ENCODE data around the gene DPF1.

Gene DPF1

DNA sequence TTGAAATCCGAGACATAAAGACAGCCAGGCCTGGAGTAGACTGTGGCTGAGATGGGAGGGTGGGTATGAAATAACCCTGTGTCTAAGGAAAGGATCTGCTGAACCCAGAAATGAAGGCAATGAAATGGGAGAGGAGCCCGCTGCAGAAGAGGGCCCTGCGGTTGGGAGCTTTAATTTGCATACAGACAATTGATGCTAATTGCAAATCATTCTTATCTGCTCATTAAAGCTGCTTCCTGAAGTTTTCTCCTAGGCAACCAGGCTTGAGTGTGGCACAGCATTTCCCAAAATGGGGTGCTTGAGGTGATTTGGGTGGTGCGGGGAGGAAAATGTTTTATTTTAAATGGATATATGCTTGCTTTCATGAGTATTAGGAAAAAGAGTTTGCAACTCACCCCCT is 55.4 kb downstream of the DPF1 start:
- no peak overlapping the region for H3K4me3 ChIP-seq (ENCODE audit: low read depth, low read length)
- DNase-seq (ENCODE audit: low read depth), result no peak
- TF ChIP-seq, protein P1, sequence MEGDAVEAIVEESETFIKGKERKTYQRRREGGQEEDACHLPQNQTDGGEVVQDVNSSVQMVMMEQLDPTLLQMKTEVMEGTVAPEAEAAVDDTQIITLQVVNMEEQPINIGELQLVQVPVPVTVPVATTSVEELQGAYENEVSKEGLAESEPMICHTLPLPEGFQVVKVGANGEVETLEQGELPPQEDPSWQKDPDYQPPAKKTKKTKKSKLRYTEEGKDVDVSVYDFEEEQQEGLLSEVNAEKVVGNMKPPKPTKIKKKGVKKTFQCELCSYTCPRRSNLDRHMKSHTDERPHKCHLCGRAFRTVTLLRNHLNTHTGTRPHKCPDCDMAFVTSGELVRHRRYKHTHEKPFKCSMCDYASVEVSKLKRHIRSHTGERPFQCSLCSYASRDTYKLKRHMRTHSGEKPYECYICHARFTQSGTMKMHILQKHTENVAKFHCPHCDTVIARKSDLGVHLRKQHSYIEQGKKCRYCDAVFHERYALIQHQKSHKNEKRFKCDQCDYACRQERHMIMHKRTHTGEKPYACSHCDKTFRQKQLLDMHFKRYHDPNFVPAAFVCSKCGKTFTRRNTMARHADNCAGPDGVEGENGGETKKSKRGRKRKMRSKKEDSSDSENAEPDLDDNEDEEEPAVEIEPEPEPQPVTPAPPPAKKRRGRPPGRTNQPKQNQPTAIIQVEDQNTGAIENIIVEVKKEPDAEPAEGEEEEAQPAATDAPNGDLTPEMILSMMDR (IDR thresholded peaks at IDR 0.05; ENCODE audit: insufficient read depth, low read depth, low read length, missing control alignments), result no peak

DNA sequence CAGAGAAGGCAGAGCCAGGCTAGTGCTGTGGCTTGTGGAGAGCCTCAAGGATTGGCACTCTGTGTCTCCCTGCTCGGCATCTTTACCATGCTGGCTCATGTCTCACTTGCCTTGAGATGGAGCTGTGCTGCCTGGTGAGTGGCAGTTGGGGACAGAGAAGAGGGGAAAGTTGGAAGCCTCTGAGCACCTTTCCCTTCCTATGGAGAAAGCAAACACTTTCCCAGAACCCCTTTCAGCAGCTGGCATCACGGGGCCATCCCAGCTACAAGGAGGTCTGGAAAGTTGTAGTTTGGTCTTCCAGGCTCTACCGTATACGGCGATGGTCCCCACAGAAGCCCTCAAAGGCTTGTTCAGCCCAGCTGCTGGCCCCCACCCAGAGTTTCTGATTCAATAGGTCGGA is 58.7 kb downstream of the DPF1 start:
- H3K4me3 ChIP-seq (ENCODE audit: low read depth, low read length), result no peak overlapping the region

GRCh38 chr19:38164526-38164925 is 59.5 kb downstream of the DPF1 start:
- H3K4me3 ChIP-seq (ENCODE audit: low read depth, low read length), result no peak overlapping the region
- no peak for DNase-seq (ENCODE audit: low read depth)
- TF ChIP-seq, protein P1 (IDR thresholded peaks at IDR 0.05; ENCODE audit: insufficient read depth, low read depth, low read length, missing control alignments), result no peak

More for the DNA sequence above, 58.7 kb downstream of the DPF1 start:
- DNase-seq (ENCODE audit: low read depth), result no peak
- TF ChIP-seq, protein P1 (IDR thresholded peaks at IDR 0.05; ENCODE audit: insufficient read depth, low read depth, low read length, missing control alignments), result no peak

GRCh38 chr19:38163419-38164290 is 60.4 kb downstream of the DPF1 start:
- H3K4me3 ChIP-seq (ENCODE audit: low read depth, low read length), result no peak overlapping the region
- TF ChIP-seq, protein P1 (IDR thresholded peaks at IDR 0.05; ENCODE audit: insufficient read depth, low read depth, low read length, missing control alignments), result no peak
- DNase-seq (ENCODE audit: low read depth), result no peak

DNA sequence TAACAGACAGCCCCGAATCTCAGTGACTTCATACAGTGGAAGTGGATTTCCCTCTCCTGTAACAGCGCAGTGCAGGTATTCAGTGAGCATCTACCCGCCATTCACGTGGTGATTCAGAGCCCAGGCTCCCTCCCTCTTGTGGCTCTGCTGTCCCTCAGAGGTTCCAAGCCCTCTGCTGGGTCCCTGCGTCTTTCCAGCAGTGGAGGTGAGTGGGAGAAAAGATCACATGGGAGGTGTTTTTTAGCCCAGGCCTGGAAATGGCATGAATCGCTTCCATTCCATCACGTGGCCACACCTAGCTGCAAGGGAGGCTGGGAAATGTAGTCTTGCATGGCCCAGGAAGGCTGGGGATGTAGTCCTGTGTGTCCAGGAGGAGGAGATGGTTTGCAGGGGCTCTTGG is 61.4 kb downstream of the DPF1 start:
- TF ChIP-seq, protein P1 (IDR thresholded peaks at IDR 0.05; ENCODE audit: insufficient read depth, low read depth, low read length, missing control alignments), result no peak
- DNase-seq (ENCODE audit: low read depth), result no peak

GRCh38 chr19:38162094-38162493 is 61.9 kb downstream of the DPF1 start:
- H3K4me3 ChIP-seq (ENCODE audit: low read depth, low read length), result no peak overlapping the region
- DNase-seq (ENCODE audit: low read depth), result no peak
- TF ChIP-seq, protein P1 (IDR thresholded peaks at IDR 0.05; ENCODE audit: insufficient read depth, low read depth, low read length, missing control alignments), result no peak

More for the DNA sequence above, 61.4 kb downstream of the DPF1 start:
- H3K4me3 ChIP-seq (ENCODE audit: low read depth, low read length), result no peak overlapping the region
